Mammary epithelial cell (primary cell): ENCODE data around the gene COL11A1.

Source experiments
- EZH2 ChIP-seq: IDR thresholded peaks from 2 replicates; pipeline ENCODE4 v1.6.1; 2012; ENCODE audit warnings: low read length, inconsistent platforms, borderline replicate concordance
- TF ChIP-seq, protein P1 (sequence below), 2 donors: IDR thresholded peaks in 1 of 2; conservative IDR thresholded peaks in 1 of 2; 2 replicates each; pipeline ENCODE4 v1.5.1; 2011 to 2012; ENCODE audit warnings: inconsistent platforms in 2 of 2, low read length in 2 of 2, mild to moderate bottlenecking in 2 of 2, control low read depth in 1 of 2, low read depth in 1 of 2; ENCODE audit not compliant: insufficient read depth in 1 of 2; ENCODE audit errors: extremely low read depth in 1 of 2

- TF ChIP-seq, protein P1, sequence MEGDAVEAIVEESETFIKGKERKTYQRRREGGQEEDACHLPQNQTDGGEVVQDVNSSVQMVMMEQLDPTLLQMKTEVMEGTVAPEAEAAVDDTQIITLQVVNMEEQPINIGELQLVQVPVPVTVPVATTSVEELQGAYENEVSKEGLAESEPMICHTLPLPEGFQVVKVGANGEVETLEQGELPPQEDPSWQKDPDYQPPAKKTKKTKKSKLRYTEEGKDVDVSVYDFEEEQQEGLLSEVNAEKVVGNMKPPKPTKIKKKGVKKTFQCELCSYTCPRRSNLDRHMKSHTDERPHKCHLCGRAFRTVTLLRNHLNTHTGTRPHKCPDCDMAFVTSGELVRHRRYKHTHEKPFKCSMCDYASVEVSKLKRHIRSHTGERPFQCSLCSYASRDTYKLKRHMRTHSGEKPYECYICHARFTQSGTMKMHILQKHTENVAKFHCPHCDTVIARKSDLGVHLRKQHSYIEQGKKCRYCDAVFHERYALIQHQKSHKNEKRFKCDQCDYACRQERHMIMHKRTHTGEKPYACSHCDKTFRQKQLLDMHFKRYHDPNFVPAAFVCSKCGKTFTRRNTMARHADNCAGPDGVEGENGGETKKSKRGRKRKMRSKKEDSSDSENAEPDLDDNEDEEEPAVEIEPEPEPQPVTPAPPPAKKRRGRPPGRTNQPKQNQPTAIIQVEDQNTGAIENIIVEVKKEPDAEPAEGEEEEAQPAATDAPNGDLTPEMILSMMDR (conservative IDR thresholded peaks at IDR 0.05 in 1 of 2, IDR thresholded peaks at IDR 0.05 in 1 of 2; ENCODE audit: extremely low read depth in 1 of 2, insufficient read depth in 1 of 2, low read depth in 1 of 2, low read length in 2 of 2) = no peak
- TF ChIP-seq EZH2 = no peak
Measured at GRCh38 chr1:102899935-102900334, 208.4 kb downstream of the COL11A1 start.
